HCEC 1CT (cell line): Measurements from ENCODE around the gene APCS.

Experiments
- DNase-seq: peaks from one replicate; pipeline ENCODE4 v3.0.0-alpha.2; 2017

APCS gene, protein sequence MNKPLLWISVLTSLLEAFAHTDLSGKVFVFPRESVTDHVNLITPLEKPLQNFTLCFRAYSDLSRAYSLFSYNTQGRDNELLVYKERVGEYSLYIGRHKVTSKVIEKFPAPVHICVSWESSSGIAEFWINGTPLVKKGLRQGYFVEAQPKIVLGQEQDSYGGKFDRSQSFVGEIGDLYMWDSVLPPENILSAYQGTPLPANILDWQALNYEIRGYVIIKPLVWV

DNA sequence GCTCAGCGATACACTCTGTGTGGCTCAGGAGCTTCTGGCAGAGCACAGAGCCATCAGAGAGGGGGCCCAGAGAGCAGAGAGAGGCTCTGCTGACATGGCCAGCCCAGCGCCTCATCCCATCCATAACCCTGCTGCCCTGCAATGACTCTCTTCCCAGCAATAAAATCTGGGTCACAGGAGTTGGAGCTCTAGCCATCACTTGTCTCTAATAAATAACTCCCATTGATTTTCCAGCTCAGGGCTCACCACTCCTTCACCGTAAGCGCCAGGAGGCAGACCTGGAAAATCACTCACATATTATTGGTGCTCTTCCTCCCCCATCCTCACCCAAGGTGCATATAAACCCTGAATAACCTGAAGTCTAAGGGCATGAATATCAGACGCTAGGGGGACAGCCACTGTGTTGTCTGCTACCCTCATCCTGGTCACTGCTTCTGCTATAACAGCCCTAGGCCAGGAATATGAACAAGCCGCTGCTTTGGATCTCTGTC is at the start of gene APCS:
Gene APCS (plus strand): TSS at position 366 of the 491 bp plus-strand sequence. CDS start 96 bp downstream, at position 462.
- no peak for DNase-seq

DNA sequence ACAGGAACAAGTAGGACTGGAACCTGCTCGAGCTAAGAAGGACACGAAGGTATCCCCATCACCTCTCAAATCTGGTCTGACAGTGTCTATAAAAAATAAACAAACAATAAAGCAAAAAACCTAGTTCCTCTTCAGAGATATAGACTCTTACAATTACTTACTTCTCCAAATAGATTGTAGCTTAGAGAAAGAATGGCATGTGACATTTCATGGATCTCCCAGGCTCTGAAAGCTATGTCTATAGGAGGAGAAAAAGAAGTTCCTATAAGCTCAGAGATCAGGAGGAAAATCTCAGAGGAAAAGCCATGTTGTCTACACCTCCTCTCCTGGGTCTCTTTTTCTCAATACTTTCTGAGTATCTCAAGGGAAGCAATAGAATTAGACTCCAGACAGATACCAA is 39.5 kb upstream of the APCS start:
- no peak for DNase-seq

DNA sequence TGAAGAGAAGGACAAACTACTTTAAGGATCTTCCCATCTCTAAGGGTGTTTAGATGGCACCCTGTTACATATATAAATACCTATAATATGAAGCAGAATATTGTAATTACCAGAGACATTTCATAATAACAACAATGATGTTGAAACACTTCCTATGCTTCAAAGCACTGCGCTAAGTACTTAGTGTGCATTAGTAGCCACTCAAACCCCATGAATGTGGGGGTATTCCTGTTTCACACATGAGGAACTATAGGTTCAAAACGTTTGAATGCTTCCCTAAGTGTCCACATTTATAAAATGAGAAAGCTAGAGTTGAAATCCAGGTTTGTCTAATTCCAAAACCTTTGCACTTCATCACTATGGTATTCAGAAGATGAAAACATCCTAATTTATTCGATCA is 33.4 kb upstream of the APCS start:
- peak; percentile 27 for DNase-seq

DNA sequence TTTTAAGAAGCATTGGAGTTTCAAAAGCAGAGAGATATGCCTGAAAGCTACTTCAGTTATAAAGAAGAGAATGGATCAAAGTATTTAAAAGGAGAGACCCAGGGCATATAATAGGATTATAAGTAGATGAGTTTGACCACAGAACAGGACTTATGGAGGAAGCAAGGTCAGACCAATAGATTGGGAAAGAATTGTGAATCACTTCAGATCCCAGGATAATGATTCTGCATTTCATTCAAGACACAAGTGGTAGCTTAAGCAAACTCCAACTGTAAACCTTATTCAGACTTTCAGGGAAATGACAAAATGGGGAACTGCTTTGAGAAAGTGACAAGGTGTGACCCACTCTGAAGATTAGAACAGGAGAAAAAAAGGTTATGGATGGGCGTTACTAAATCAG is 32.9 kb upstream of the APCS start:
- DNase-seq = peak; percentile 65

DNA sequence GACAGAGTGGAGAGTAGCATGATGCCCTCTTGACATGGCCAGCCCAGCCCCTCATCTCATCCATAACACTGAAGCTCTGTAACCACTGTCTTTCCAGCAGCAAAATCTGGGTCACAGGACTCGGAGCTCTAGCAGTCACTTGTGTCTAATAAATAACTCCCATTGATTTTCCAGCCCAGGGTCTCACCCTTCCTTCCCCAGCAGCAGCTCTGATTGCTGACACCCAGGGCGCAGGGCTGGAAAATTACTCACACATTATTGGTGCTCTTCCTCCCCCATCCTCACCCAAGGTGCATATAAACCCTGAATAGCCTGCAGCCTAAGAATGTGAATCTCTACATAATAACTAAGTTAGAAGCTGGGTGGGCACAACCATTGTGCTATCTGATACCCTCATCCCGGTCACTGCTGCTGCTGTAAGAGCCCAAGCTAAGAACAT is 30.7 kb upstream of the APCS start:
- no peak for DNase-seq

DNA sequence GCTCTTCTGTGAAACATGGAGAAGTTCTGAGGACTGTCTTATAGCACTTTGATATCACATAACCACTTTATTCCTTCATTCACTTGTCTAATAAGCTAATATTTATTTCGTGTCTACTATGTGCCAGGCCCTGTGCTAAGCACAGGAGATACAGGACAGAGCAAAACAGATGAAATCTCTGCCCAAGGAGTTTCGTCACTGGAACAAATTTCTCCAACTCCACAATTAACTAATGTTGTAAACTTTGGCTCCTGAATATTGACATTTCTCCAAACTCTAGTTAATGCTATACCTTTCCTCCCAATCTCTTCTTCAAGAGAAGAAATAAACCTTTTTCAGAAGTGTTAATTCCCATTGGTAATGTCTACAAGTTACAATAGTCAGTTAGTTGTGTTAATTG is 27.0 kb upstream of the APCS start:
- DNase-seq = no peak

DNA sequence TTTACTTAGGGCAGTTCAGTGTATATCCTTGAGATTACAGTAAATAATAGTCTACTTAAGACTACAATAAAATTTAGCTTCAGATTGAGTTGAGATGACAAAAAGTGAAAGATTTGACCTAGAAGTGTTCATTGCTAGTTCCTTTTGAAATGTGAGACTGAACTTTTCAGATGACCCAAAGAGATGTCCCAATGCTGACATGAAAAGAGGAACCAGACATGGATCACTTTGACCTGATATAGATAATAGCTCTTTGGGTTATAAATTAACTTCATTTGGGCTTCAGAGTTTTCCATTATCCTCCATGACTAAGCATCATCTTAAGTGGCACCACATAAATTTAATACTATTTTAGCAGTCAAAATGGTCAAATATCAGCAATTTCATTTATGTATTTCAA is 26.1 kb upstream of the APCS start:
- no peak for DNase-seq

DNA sequence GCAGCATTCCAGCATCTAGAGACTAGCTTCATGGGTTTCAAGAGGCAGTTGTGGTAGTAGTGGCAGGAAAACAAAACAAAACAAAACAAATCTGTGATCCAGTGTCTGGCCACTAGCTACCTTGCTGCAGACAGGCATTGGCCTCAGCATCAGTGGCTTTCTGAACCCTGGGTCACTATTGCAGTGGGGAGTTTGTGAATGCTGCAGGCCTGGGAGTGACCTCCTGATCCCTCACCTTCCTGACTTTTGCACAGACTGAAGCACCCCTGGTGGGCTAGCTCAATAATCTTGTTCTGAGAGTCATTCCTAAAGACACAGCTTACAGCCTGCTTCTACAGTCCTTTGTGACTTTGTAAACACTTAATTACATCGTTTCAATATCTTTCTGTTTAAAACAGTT is 24.9 kb upstream of the APCS start:
- DNase-seq = no peak

DNA sequence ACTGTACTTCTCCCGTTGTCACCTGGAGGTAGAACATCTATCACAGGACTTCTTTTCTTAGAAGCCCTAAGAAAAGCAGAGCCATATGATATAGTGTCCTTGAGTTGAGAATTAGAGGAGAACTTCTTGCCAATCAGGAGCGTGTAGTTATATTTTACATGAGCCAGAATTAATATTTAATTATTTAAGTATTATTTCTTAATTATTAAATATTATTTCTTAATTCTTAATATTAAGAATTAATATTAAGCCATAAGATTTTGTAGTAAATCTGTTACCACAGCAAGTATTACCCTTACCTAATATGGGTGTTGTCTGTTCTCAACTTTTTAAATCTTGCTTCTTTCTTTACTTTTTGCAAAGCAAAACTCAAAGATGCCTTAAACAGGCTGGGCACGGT is 10.2 kb upstream of the APCS start:
- DNase-seq = no peak

DNA sequence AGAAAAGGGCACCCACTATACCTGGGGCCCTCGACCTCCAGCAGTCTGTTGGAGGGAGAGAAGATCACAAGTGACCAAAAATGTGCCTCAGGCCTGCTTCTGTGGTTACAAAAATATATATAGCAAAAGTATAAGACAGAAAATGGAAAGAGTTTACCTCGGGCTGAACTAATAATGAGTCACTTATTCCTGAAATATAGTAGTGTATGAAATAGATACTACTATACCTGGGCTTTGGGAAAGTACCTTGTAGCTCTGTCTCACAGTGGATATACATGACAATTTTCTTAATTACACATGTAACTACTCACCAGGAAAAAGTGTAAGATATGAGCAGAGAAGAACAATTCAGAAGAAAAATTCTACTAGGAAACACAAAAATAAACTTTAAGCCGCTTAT is 7.3 kb upstream of the APCS start:
- no peak for DNase-seq

DNA sequence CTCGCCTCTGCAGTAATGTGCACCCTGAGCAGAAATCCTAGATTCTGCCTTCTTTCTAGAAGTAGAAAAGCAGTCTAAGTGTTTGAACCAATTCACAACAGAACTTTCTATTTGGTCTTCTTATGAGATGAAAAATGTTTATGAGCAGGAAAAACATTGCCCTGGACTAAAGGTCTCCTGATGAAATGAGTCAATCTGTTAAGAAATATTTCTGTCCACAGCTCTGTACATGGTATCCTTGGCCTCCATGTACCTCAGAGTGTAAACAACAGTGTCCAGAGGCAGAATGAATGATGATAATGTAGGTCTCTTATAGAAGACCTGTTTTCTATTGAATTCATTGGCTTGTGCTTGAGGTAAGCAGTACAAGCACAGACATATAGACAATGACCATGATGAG is 6.2 kb upstream of the APCS start:
- DNase-seq = peak; percentile 32

DNA sequence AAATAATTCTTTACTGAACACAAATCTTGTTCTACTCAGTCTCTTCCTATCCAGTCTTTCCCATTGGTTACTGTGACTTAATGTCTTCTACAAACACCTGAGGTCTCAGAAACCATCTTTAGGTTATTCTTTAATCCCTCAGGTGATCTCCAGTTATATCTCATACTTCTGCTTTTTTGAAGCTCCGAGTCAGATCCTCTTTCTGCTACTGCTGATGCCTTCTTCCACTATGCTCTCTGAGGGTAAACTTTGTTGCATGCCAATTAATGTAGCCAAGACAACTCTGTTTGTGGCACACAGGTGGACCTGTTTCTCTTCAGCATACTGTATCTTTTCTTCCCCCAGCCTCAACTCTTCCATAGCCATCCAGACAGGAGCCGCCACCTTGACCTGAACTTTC is 3.1 kb upstream of the APCS start:
- DNase-seq = no peak

DNA sequence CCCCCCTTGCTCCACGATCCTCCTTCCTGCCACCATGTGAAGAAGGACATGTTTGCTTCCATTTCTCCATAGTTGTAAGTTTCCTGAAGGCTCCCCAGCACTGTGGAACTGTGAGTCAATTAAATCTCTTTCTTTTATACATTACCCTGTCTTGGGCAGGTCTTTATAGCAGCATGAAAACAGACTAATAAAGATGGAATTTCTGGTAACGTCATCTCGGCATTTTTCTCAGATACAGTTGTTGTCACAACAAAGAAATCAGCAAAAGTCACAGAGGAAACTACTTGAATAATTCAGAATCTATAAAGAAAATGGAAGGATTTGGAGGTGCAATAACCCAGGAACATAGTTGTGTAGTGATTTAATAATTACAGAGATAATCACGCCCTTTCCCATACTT is 4.4 kb downstream of the APCS start:
- no peak for DNase-seq

DNA sequence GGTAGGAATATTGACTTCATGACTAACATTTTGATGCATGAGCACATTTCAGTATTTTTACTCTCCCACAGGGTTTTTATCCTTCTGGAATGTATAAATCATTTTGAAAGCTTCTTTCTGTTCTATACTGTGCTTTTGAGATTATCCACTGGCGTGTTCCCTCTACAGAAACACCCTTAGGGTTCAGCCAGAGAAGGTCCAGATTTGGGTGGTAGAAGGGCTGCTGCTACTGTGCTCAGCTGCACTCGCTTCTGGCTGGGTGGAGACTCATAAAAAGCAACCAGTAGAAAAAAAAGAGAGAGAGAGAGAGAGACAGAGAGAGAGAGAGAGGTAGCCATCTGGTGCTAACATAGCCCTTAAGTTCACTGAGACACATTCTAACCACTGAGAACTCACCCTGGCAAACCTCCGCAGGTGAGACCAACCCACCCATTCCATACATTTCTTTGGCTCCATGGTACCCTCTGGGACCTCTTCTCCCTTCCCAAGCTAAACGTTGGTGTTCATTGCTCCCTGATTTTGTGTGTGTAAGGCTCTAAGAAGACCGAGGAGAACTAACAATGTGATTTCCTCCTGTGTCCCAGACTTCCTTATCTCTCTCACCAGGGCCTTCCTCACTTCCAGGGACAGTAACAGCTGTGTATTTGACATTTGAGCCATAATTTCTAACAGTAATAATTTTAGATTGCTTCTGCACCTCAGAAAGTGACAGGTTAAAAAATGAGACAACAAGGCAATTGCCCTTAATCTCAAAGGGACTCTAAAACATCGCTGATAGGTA is 7.2 kb downstream of the APCS start:
- peak; percentile 32 for DNase-seq

DNA sequence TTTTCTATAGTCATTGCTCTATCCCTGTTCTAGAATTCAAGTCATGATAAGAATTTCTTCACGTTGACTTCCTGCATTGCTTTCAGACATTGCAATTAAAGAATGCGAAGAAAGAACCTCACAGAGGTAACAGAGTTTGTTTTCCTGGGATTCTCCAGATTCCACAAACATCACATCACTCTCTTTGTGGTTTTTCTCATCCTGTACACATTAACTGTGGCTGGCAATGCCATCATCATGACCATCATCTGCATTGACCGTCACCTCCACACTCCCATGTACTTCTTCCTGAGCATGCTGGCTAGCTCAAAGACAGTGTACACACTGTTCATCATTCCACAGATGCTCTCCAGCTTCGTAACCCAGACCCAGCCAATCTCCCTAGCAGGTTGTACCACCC is 10.6 kb downstream of the APCS start:
- DNase-seq = peak; percentile 85

DNA sequence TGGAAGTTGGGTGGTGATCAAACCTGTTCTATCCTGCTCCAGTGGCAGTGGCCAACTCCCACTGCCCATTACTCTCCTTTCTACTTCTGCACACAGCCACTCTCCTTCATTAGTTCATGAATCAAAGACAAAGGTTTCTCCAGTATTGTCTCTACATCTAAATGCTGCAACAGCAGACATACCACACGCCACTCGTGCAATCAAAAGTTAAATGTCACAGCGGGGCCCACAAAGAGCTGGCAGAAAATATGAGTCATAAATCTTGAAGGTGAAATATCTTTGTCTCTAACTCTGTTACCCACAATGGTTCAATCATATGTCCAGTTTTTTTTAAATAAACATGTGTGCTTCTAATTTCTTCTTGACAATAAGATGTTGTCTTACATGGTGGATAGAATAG is 13.3 kb downstream of the APCS start:
- no peak for DNase-seq

DNA sequence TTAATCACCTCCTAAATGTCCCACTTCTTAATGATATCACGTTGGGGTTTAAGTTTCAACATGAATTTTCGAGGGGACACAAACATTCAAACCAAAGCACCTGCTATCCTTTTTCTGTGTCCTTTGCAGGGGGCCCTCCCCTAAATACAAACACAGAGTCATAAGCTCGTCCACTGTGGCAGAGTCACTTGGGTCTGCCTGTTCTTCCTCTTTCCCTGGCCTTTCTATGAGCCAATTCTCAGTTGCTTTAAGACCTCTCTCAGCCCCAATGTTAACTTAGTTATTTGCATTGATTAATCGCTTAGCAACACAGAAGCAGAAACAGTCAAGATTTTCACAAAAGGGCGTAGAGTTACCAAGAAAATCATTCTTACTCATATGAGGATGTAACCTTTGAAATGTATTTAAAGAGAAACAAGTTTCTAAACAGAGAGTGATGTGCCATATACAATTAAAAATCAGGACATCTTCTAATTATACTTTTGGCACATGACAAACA is 14.9 kb downstream of the APCS start:
- DNase-seq = no peak

DNA sequence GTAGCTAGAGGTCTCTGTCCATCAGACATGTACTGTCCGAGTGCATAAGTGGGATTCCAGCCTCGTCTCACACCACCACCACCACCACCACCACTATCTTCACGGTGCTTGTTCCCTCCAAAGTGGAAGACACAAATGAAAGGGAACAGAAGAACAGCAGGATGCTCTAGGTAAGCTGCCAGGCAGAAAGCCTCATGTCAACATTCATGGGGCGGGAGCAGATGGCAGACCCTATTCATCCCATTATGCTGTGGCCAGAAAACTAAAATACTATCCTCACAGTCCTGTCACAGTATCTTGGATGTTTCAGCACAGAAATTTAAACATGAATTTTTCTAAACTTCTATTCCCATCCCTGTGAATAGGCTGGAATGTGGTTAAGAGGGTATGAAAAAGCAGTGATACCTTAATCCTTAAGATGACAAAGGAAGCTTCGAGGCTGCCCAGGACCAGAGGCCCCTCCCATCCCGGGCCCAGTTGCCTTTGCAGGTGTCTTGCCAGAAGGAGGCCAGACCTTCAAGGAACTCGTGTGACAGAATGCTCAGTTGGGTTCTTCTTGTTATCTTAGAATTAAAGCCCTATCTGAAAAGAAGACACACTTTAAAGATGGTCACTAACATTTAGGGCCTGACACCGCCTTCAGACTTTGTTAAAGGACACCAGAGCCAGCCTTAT is 24.7 kb downstream of the APCS start:
- DNase-seq = no peak

DNA sequence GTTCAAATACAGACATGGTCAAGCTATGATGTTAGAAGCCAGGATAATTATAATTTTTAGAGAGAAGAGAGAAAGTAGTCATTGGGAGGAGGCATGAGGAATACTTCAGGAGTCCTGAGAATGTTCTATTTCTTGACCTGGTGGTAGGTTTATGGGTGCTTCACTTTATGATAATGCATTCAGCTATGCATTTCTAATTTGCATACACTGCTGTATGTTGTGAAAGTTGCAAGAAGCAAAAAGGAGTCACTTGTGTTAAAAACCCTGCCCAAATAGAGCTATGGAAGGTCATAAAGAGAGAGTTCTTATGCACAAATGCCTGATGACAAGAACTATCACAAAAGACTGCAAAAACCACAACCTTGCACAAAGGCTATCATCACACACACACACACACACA is 45.3 kb downstream of the APCS start:
- DNase-seq = no peak
